ENCODE results near the gene STAT4. TPM values are rescaled to one million over a fixed set of nuclear protein-coding genes. Genes with fewer than 3 reads are reported as not detected.

The STAT4 gene
- total RNA-seq, 2 experiments from 2014 or later, result 50.7 to 51.5 TPM

- CTCF ChIA-PET, result no interaction called here
- POLR2A ChIA-PET, result interaction anchor here (0.6 kb wide), 1 partner anchor 27 kb away, joined by 7 read pairs; no protein-coding TSS in a partner anchor
These were observed 27.2 kb upstream of the STAT4 start for GRCh38 chr2:191177751-191178736.

GRCh38 chr2:191176801-191177438, 26.1 kb upstream of the STAT4 start:
- ChIA-PET POLR2A (no interaction called here), CTCF (no interaction called here)

GRCh38 chr2:191176305-191176704, 25.5 kb upstream of the STAT4 start:
- ChIA-PET POLR2A (no interaction called here), CTCF (no interaction called here)

- POLR2A ChIA-PET, result interaction anchor here (0.7 kb wide), 1 partner anchor 20 kb away, joined by 3 read pairs; no protein-coding TSS in a partner anchor
- CTCF ChIA-PET, result no interaction called here
These were observed 23.6 kb upstream of the STAT4 start for GRCh38 chr2:191174442-191174841.

GRCh38 chr2:191173206-191173605, 22.4 kb upstream of the STAT4 start:
- POLR2A ChIA-PET, result no interaction called here
- CTCF ChIA-PET, result interaction anchor here (1.0 to 1.5 kb wide), 3 partner anchors 18 to 349 kb away, joined by 3 read pairs; no protein-coding TSS in a partner anchor

GRCh38 chr2:191171708-191172355, 21.0 kb upstream of the STAT4 start:
- ChIA-PET POLR2A (interaction anchor here (1.8 kb wide), 1 partner anchor 22 kb away, joined by 7 read pairs; no protein-coding TSS in a partner anchor), CTCF (interaction anchor here (0.8 to 2.3 kb wide), 3 partner anchors 18 to 35 kb away, joined by 3 to 8 read pairs (median 3); no protein-coding TSS in a partner anchor)

GRCh38 chr2:191171286-191171685, 20.5 kb upstream of the STAT4 start:
- POLR2A ChIA-PET, result interaction anchor here (0.7 to 1.8 kb wide), 2 partner anchors 23 to 55 kb away, joined by 3 to 7 read pairs; no protein-coding TSS in a partner anchor
- CTCF ChIA-PET, result interaction anchor here (0.8 to 2.3 kb wide), 2 partner anchors 19 to 23 kb away, joined by 3 to 8 read pairs; no protein-coding TSS in a partner anchor

GRCh38 chr2:191170773-191171172, 20.0 kb upstream of the STAT4 start:
- POLR2A ChIA-PET, result interaction anchor here (0.7 to 1.8 kb wide), 2 partner anchors 23 to 56 kb away, joined by 3 to 7 read pairs; no protein-coding TSS in a partner anchor
- CTCF ChIA-PET, result interaction anchor here (0.6 to 2.3 kb wide), 2 partner anchors 23 to 353 kb away, joined by 3 to 8 read pairs; no protein-coding TSS in a partner anchor

- CTCF ChIA-PET, result interaction anchor here (0.6 kb wide), 1 partner anchor 353 kb away, joined by 3 read pairs; no protein-coding TSS in a partner anchor
- POLR2A ChIA-PET, result no interaction called here
These were observed 19.5 kb upstream of the STAT4 start for GRCh38 chr2:191170301-191170636.

- ChIA-PET CTCF (interaction anchor here (0.6 to 1.2 kb wide), 2 partner anchors 14 to 354 kb away, joined by 3 to 4 read pairs; no protein-coding TSS in a partner anchor), POLR2A (no interaction called here)
These were observed 18.9 kb upstream of the STAT4 start for GRCh38 chr2:191169456-191170300.

- POLR2A ChIA-PET, result interaction anchor here (0.6 kb wide), 1 partner anchor 830 kb away, joined by 3 read pairs; no protein-coding TSS in a partner anchor
- CTCF ChIA-PET, result no interaction called here
These were observed 17.0 kb upstream of the STAT4 start for GRCh38 chr2:191167766-191168165.

GRCh38 chr2:191166756-191167445, 16.1 kb upstream of the STAT4 start:
- ChIA-PET CTCF (interaction anchor here (1.9 to 2.7 kb wide), 3 partner anchors 27 to 355 kb away, joined by 9 to 12 read pairs (median 10); no protein-coding TSS in a partner anchor), POLR2A (no interaction called here)

- ChIA-PET POLR2A (no interaction called here), CTCF (interaction anchor here (1.4 to 2.7 kb wide), 5 partner anchors 10 to 355 kb away, joined by 5 to 12 read pairs (median 9); no protein-coding TSS in a partner anchor)
These were observed 15.4 kb upstream of the STAT4 start for GRCh38 chr2:191166111-191166755.

GRCh38 chr2:191165176-191165643, 14.4 kb upstream of the STAT4 start:
- POLR2A ChIA-PET, result no interaction called here

GRCh38 chr2:191158747-191159146, 8.0 kb upstream of the STAT4 start:
- ChIA-PET POLR2A (no interaction called here), CTCF (interaction anchor here (1.1 to 2.3 kb wide), 3 partner anchors 104 to 112 kb away, joined by 3 to 19 read pairs (median 4); no protein-coding TSS in a partner anchor)

More at GRCh38 chr2:191165176-191165643, 14.4 kb upstream of the STAT4 start:
- CTCF ChIA-PET, result interaction anchor here (0.7 to 2.7 kb wide), 10 partner anchors 9 to 356 kb away, joined by 3 to 12 read pairs (median 4); no protein-coding TSS in a partner anchor

GRCh38 chr2:191158193-191158592, 7.4 kb upstream of the STAT4 start:
- CTCF ChIA-PET, result interaction anchor here (0.6 to 2.3 kb wide), 4 partner anchors 104 to 400 kb away, joined by 3 to 19 read pairs (median 4); no protein-coding TSS in a partner anchor
- POLR2A ChIA-PET, result no interaction called here

- ChIA-PET CTCF (interaction anchor here (0.7 to 2.7 kb wide), 19 partner anchors 10 to 366 kb away, joined by 3 to 58 read pairs (median 5); no protein-coding TSS in a partner anchor), POLR2A (no interaction called here)
These were observed 4.8 kb upstream of the STAT4 start for GRCh38 chr2:191155608-191156071.
